Measurements from ENCODE around the gene POLR1A.

DNA sequence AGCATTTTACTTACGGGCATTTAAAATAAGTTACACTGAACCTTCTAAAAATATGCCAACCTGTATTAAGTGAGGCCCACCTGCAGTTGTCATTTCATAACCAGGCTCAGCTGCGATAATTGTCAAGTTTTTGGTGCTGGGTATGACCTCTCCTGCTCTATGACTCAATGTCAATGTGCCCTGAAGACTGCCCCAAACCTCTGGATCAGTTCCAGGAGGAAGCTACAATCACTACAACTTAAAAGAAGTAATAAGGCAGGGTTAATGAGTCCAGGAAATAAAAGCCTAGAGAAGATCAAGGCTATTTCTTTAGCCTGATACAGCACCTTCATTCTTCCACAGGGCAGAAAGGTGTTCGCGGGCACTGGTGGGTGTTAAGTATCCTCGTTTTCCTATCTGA, 22.9 kb downstream of the POLR1A start:
- TF ChIP-seq, protein P1, sequence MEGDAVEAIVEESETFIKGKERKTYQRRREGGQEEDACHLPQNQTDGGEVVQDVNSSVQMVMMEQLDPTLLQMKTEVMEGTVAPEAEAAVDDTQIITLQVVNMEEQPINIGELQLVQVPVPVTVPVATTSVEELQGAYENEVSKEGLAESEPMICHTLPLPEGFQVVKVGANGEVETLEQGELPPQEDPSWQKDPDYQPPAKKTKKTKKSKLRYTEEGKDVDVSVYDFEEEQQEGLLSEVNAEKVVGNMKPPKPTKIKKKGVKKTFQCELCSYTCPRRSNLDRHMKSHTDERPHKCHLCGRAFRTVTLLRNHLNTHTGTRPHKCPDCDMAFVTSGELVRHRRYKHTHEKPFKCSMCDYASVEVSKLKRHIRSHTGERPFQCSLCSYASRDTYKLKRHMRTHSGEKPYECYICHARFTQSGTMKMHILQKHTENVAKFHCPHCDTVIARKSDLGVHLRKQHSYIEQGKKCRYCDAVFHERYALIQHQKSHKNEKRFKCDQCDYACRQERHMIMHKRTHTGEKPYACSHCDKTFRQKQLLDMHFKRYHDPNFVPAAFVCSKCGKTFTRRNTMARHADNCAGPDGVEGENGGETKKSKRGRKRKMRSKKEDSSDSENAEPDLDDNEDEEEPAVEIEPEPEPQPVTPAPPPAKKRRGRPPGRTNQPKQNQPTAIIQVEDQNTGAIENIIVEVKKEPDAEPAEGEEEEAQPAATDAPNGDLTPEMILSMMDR (IDR thresholded peaks at IDR 0.05) = no peak
- TF ChIP-seq, protein P2, sequence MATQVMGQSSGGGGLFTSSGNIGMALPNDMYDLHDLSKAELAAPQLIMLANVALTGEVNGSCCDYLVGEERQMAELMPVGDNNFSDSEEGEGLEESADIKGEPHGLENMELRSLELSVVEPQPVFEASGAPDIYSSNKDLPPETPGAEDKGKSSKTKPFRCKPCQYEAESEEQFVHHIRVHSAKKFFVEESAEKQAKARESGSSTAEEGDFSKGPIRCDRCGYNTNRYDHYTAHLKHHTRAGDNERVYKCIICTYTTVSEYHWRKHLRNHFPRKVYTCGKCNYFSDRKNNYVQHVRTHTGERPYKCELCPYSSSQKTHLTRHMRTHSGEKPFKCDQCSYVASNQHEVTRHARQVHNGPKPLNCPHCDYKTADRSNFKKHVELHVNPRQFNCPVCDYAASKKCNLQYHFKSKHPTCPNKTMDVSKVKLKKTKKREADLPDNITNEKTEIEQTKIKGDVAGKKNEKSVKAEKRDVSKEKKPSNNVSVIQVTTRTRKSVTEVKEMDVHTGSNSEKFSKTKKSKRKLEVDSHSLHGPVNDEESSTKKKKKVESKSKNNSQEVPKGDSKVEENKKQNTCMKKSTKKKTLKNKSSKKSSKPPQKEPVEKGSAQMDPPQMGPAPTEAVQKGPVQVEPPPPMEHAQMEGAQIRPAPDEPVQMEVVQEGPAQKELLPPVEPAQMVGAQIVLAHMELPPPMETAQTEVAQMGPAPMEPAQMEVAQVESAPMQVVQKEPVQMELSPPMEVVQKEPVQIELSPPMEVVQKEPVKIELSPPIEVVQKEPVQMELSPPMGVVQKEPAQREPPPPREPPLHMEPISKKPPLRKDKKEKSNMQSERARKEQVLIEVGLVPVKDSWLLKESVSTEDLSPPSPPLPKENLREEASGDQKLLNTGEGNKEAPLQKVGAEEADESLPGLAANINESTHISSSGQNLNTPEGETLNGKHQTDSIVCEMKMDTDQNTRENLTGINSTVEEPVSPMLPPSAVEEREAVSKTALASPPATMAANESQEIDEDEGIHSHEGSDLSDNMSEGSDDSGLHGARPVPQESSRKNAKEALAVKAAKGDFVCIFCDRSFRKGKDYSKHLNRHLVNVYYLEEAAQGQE (IDR thresholded peaks at IDR 0.05; ENCODE audit: insufficient read depth in 1 of 2, low read depth in 2 of 2, low read length in 1 of 2) = no peak

Measured in Panc1 (cell line).